ENCODE data around the gene APLF. TPM values are rescaled to one million over a fixed set of nuclear protein-coding genes. Genes with fewer than 3 reads are reported as not detected.

Gene APLF
- polyA plus RNA-seq, 1 of the 3 experiments (the other 2 are of a cell fraction) = 1.1 TPM

DNA sequence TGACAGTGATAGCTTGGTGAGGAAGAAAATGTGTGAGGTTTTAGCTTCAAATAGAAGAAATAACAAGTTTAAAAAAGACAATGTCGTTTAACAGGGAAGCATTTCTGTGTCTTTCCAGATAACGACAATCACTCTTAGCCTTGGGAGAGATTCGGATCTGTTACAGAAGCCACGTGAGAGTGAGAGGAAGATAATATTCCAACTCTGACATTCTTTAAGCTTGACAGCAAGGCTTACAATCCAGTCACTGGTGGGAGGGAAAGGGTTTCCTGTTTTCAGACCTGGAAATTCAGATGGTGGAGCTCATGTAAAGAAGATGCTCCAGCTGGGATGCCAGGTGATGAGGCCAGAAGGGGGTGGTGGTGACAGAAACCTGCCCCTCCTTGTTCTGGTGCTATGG lies 31.1 kb upstream of the APLF start (continued):
- TF ChIP-seq, protein P1, sequence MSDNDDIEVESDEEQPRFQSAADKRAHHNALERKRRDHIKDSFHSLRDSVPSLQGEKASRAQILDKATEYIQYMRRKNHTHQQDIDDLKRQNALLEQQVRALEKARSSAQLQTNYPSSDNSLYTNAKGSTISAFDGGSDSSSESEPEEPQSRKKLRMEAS (IDR thresholded peaks at IDR 0.05; ENCODE audit: low read depth) = no peak
- TF ChIP-seq GABPA (IDR thresholded peaks at IDR 0.05; ENCODE audit: low read depth) (no peak), RFX5 (IDR thresholded peaks at IDR 0.05; ENCODE audit: low read length) (no peak), TEAD4 (IDR thresholded peaks at IDR 0.05; ENCODE audit: borderline replicate concordance, insufficient read depth) (no peak)

DNA sequence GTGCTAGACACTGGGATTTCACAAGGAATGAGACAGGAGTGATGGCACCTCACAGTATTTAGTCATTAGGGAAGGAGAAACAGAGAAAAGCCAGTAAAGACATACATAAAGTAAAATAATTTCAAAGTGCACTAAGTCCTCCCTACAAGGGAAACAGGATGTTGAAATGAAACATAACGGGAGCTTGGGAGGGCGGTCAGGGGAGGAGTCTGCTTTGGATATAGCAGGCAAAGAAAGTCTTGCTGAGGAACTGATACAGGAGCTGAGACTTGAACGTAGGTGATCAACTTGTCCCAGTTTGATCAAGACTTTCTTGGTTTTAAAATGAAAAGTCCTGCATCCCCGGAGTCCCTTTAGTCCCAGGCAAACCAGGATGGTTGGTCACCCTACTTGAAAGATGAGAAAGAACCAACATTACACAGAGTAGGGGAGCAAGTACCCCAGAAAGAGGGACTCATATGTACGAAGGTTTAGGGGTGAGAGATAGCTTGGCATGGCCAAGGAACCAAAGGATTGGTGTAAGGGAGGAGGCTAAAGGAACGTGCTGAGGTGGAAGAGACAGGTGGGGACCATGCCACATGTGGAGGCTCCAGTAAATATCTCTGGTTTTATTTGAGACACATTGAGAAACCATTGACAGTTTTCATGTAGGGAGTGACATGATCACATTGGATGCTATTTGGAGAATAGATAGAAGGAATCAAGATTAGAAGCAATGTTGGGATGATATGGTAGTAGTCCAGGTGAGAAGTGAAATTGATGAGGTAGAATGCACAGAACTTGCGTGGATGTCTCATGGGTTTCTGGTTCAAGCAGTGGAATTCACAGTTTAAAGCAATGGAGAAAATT lies 28.7 kb upstream of the APLF start:
- Histone ChIP-seq H3K9me2 (no peaks in the 10 kb centered on the region), H3K27ac (ENCODE audit: low read depth in 2 of 2, low read length in 1 of 2) (no peak overlapping the region), H3K27me3 (ENCODE audit: insufficient read depth) (no peaks in the 10 kb centered on the region), H3K4me1 (ENCODE audit: control insufficient read depth in 1 of 2, insufficient read depth in 2 of 2, low read depth in 1 of 2, low read length in 1 of 2) (peaks cover 0 to 3% of the 10 kb centered on the region in 2 experiments; a peak in 1 of 4 replicates), H3K4me2 (no peak overlapping the region), H3K4me3 (ENCODE audit: low read depth in 2 of 2, low read length in 1 of 2) (no peak overlapping the region), H4K20me1 (ENCODE audit: insufficient read depth) (no peaks in the 10 kb centered on the region), H3K9me3 (no peaks in the 10 kb centered on the region), H2AFZ (ENCODE audit: low read depth) (no peak overlapping the region), H3K36me3 (replicated peaks in 1 of 2; ENCODE audit: control insufficient read depth in 1 of 2, insufficient read depth in 2 of 2, low read length in 1 of 2) (no peaks in the 10 kb centered on the region), H3F3A (replicated peaks; ENCODE audit: insufficient read depth) (no peaks in the 10 kb centered on the region), H3K9ac (no peak overlapping the region), H3K79me2 (ENCODE audit: insufficient read depth) (no peaks in the 10 kb centered on the region)
- 67% methylated on average over 7 of the region's 7 CpGs for WGBS (ENCODE audit: low lambda C conversion rate)
- TF ChIP-seq SMC3 (IDR thresholded peaks at IDR 0.05; ENCODE audit: low read depth, low read length) (no peak), FOXM1 (IDR thresholded peaks at IDR 0.05; ENCODE audit: low read depth) (no peak), MXI1 (IDR thresholded peaks at IDR 0.05; ENCODE audit: low read depth, low read length) (no peak), YY1 (IDR thresholded peaks at IDR 0.05; ENCODE audit: low read depth) (no peak)
- TF ChIP-seq, protein P2, sequence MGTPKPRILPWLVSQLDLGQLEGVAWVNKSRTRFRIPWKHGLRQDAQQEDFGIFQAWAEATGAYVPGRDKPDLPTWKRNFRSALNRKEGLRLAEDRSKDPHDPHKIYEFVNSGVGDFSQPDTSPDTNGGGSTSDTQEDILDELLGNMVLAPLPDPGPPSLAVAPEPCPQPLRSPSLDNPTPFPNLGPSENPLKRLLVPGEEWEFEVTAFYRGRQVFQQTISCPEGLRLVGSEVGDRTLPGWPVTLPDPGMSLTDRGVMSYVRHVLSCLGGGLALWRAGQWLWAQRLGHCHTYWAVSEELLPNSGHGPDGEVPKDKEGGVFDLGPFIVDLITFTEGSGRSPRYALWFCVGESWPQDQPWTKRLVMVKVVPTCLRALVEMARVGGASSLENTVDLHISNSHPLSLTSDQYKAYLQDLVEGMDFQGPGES (IDR thresholded peaks at IDR 0.05; ENCODE audit: low read depth, low read length) = no peak
- TF ChIP-seq, protein P3, sequence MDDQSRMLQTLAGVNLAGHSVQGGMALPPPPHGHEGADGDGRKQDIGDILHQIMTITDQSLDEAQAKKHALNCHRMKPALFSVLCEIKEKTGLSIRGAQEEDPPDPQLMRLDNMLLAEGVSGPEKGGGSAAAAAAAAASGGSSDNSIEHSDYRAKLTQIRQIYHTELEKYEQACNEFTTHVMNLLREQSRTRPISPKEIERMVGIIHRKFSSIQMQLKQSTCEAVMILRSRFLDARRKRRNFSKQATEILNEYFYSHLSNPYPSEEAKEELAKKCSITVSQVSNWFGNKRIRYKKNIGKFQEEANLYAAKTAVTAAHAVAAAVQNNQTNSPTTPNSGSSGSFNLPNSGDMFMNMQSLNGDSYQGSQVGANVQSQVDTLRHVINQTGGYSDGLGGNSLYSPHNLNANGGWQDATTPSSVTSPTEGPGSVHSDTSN (IDR thresholded peaks at IDR 0.05) = no peak
- no peak for DNase-seq
- ChIA-PET CTCF (interaction anchor here (1.1 to 4.5 kb wide), 2 partner anchors 20 to 316 kb away, joined by 4 to 49 read pairs; no protein-coding TSS in a partner anchor), POLR2A (no interaction called here)

Measured in SK-N-SH (cell line).